OCI-LY1 (cell line): Measurements from ENCODE around the gene HOXA7.

Source experiments
- EZH2 ChIP-seq: fragments of 200-600 bp; sonication (generic), shearing (Covaris generic); IDR thresholded peaks from 2 replicates; pipeline ENCODE4 v1.8.0; 2017; ENCODE audit warnings: borderline replicate concordance, mixed run types, mild to moderate bottlenecking, antibody characterized with exemption, low read length, moderate library complexity, mixed read lengths
- TF ChIP-seq, protein P1 (sequence below): fragments of 200-600 bp; sonication (generic), shearing (Covaris generic); IDR thresholded peaks from 2 replicates; pipeline ENCODE4 v1.5.1; 2017; ENCODE audit warnings: mild to moderate bottlenecking, antibody characterized with exemption, low read length, moderate library complexity, mixed read lengths

DNA sequence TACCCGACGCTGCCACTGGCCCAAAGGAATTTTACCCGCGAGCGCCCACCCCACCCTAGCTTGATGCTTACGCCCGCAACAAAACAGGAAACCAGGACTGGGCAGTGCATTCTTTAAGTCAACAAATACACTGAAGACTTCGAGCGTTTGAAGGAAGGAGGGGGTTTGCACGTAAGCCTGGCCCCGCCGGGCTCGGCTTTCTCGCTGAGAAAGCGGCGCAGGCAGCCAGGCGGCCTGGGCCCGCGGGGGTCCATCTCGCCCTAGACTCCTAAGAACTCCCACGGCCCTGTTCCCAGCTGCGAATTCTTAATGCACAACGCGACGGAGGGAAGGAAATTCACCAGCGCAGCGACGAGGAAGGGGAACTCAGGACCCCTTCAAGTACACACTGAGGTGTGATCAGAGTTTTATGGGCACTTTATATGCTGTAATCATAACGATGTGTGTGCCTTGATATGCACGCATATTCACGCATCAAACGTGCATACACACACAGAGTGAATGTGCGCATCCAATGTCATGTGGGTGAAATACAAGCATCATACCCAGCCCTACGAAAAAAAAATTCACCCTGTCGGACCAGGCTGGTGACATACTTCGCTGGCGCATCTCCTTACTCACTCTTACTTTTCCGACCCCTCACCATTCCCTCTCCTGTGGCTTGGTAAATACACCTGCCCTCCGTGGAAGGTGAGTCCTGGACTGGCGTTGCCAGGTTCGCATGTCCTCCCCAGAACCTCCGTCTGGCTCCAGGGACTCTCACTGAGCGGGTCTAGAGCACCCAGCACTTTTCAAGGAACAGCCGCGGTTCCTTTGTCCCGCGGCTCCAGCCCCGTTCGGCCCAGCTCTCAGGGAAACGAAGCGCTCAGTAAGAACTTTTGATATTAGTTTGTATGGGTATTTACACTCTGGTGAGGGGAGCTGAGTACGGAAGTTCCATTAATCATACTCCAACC is 49.1 kb upstream of the HOXA7 start:
- TF ChIP-seq, protein P1, sequence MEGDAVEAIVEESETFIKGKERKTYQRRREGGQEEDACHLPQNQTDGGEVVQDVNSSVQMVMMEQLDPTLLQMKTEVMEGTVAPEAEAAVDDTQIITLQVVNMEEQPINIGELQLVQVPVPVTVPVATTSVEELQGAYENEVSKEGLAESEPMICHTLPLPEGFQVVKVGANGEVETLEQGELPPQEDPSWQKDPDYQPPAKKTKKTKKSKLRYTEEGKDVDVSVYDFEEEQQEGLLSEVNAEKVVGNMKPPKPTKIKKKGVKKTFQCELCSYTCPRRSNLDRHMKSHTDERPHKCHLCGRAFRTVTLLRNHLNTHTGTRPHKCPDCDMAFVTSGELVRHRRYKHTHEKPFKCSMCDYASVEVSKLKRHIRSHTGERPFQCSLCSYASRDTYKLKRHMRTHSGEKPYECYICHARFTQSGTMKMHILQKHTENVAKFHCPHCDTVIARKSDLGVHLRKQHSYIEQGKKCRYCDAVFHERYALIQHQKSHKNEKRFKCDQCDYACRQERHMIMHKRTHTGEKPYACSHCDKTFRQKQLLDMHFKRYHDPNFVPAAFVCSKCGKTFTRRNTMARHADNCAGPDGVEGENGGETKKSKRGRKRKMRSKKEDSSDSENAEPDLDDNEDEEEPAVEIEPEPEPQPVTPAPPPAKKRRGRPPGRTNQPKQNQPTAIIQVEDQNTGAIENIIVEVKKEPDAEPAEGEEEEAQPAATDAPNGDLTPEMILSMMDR: no peak
- TF ChIP-seq EZH2: no peak
